Kidney (tissue), 14 donors: ENCODE results near the gene MYBPHL. TPM values are rescaled to one million over a fixed set of nuclear protein-coding genes. Genes with fewer than 3 reads are reported as not detected.

Source experiments
- DNase-seq, 5 donors: peaks; one replicate each; pipeline ENCODE4 v3.0.0-alpha.2; 2013 to 2020
- FAIRE-seq: peaks from 2 replicates; lab custom pipeline; 2012; peaks lifted over from hg19 to GRCh38; lab: Jason Lieb, UNC
- H3K27ac ChIP-seq, 2 donors: one replicate each; pipeline ENCODE4 v1.7.0; 2013; ENCODE audit warnings: low read depth in 2 of 2, low read length in 2 of 2, inconsistent platforms in 1 of 2
- H3K27me3 ChIP-seq: one replicate; pipeline ENCODE4 v1.7.1; 2013; ENCODE audit warnings: low read length, inconsistent platforms; ENCODE audit not compliant: control insufficient read depth, insufficient read depth
- H3K36me3 ChIP-seq, 3 donors: one replicate each; pipeline versions ENCODE4 v1.7.0 to v1.7.1; 2013; ENCODE audit warnings: low read length in 3 of 3, control low read depth in 1 of 3, inconsistent platforms in 1 of 3; ENCODE audit not compliant: insufficient read depth in 3 of 3, control insufficient read depth in 2 of 3
- H3K4me1 ChIP-seq, 3 donors: one replicate each; pipeline versions ENCODE4 v1.7.0 to v1.7.1; 2013; ENCODE audit warnings: low read length in 3 of 3, inconsistent platforms in 1 of 3, low read depth in 1 of 3; ENCODE audit not compliant: control insufficient read depth in 2 of 3, insufficient read depth in 2 of 3
- H3K4me3 ChIP-seq, 3 donors: one replicate each; pipeline versions ENCODE4 v1.7.0 to v1.8.1; 2013; ENCODE audit warnings: low read length in 3 of 3, control low read depth in 1 of 3, inconsistent platforms in 1 of 3
- H3K9ac ChIP-seq, 3 donors: one replicate each; pipeline versions ENCODE4 v1.7.0 to v1.7.1; 2013; ENCODE audit warnings: low read length in 3 of 3, control low read depth in 1 of 3, inconsistent platforms in 1 of 3
- H3K9me3 ChIP-seq, 3 donors: one replicate each; pipeline versions ENCODE4 v1.7.0 to v1.7.1; 2013; ENCODE audit warnings: low read length in 3 of 3, control low read depth in 1 of 3, inconsistent platforms in 1 of 3; ENCODE audit not compliant: control insufficient read depth in 2 of 3, insufficient read depth in 1 of 3
- CTCF ChIP-seq: IDR thresholded peaks from 3 replicates; pipeline ENCODE4 v1.5.1; 2012; ENCODE audit warnings: mild to moderate bottlenecking, moderate library complexity, borderline replicate concordance; ENCODE audit not compliant: insufficient read depth; ENCODE audit errors: extremely low read depth
- intact Hi-C: fragments of 100-400 bp; cut with DNase I; formaldehyde crosslinking; loops from one replicate; pipeline ENCODE4 v1.11.1; 2022
- polyA plus RNA-seq: library from polyadenylated mRNA; stranded (reverse); fragments of 350-450 nt; fragmentation: Illumina TruSeq; extraction: RNeasy Lipid Tissue Mini Kit (QIAGEN cat#74804); gene quantifications from one replicate; pipeline ENCODE4 v1.2.3, GENCODE V29; 2014; ENCODE audit warnings: low read depth, low replicate concordance; ENCODE audit not compliant: insufficient read depth
- total RNA-seq: library from RNA; stranded (reverse); fragmentation: NEBNext Ultra II Directional; extraction: Animal tissue kit (Norgen Biotek cat#: 25700); gene quantifications from one replicate; pipeline ENCODE4 v1.2.1, GENCODE V29; 2021
- donor health status: control.
- donor health status: control.
- donor health status: control.
- donor health status: control.
- donor health status: control.
- donor health status: DM: yes; HTN: yes; CAD: no.
- donor health status: Normal renal cell carcinoma (clear cell type).

The MYBPHL gene
- total and polyA plus RNA-seq, 2 donors from 2014 or later: 0.19 TPM; not detected in 1

DNA sequence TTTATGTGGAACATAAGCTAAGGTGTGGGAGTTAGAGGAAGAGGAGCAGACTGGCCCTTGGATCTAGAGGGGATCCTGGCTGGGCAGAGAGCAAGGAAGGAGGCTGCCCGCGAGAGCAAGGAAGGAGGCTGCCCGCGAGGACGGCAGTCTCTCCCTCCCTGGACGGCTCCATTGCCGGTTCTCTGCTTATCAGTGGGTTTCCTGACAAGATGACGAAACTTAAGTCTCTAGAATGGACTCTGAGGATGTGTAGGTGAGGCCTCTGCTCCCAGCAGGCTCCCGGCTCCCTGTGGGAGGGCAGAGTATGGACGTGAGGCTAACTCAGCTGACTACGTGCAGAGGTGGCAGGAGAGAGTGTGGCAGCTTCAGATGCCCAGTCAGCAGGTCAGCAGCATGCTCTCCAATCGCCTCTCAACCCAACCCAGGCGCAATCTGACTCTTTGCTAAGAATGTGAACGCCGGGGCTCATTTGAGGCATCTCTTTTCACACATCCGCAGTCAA is 6.1 kb downstream of the MYBPHL start:
- DNase-seq: peak in 3 of 5 donors; percentile 48 to 71 (median 52)
- no peak overlapping the region for H3K27ac ChIP-seq
- no peak overlapping the region for H3K4me3 ChIP-seq
- H3K36me3 ChIP-seq: no peaks in the 10 kb centered on the region
- H3K27me3 ChIP-seq: no peaks in the 10 kb centered on the region
- H3K9me3 ChIP-seq: peaks cover 0 to 2% (median 0%) of the 10 kb centered on the region in 3 donors
- FAIRE-seq: no peak
- no peak for TF ChIP-seq CTCF
- H3K4me1 ChIP-seq: peaks cover 0 to 8% (median 0%) of the 10 kb centered on the region in 3 donors
- H3K9ac ChIP-seq: no peak overlapping the region
- intact Hi-C loops: no loop called here

- Histone ChIP-seq H3K4me3 (no peak overlapping the region), H3K9ac (no peak overlapping the region), H3K27me3 (no peaks in the 10 kb centered on the region), H3K9me3 (peaks cover 0 to 2% (median 0%) of the 10 kb centered on the region in 3 donors), H3K4me1 (peaks cover 0 to 8% (median 0%) of the 10 kb centered on the region in 3 donors), H3K36me3 (no peaks in the 10 kb centered on the region), H3K27ac (no peak overlapping the region)
- intact Hi-C loops: no loop called here
- FAIRE-seq (no peak), DNase-seq (peak in 2 of 5 donors; percentile 29 to 64)
- TF ChIP-seq CTCF: no peak
These were observed 7.1 kb downstream of the MYBPHL start for GRCh38 chr1:109299558-109300343.

DNA sequence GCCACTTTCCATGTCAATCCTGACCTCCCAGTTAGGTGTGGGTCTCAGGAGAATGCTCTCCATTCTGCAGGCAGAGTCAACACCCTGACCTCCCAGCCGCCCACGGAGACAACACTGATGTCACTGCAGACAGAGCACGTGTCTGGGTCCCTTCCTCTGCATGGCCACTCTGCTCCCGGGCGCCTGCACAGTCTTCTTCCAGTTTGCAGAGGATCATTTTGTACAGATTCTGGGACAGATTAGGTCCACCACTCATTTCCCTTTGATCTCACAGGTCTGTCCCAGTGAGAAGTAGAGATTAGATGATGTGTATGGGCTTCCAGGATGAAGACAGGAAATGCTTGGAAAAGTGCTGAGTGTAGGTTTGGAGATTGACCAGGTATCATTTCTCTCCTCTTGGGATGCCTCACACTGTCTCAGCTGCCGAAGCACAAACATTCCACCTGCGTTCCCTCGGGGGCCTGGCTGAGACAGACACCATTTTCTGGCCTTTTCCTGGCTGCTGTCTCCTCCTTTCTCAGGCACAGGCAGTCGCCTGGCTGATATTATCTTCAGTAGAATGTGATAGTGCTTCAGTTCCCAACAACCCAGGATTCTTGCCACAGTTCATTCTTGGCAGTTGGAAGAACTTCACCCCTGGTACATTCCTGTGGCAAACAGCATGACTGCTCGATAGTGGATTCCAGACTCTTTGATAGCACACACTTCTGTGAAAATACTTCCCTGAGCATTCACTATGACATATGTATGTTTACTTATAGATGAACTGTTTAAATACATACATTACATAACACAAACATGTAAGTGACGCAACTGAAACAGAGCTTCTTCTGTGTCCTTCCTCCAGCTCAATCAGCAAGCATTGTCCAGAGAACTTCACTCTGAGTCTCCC is 7.9 kb downstream of the MYBPHL start:
- H3K9ac ChIP-seq: no peak overlapping the region
- peaks cover 0 to 2% (median 0%) of the 10 kb centered on the region in 3 donors for H3K9me3 ChIP-seq
- no peaks in the 10 kb centered on the region for H3K27me3 ChIP-seq
- H3K4me1 ChIP-seq: peaks cover 0 to 8% (median 0%) of the 10 kb centered on the region in 3 donors
- TF ChIP-seq CTCF: no peak
- H3K27ac ChIP-seq: peak overlapping the region in 1 of 2 donors; percentile 42
- no peaks in the 10 kb centered on the region for H3K36me3 ChIP-seq
- FAIRE-seq: no peak
- no peak overlapping the region for H3K4me3 ChIP-seq
- intact Hi-C loops: no loop called here
- peak in 3 of 5 donors; percentile 24 to 83 (median 41) for DNase-seq
